ENCODE measurements around the gene BATF3. TPM values are rescaled to one million over a fixed set of nuclear protein-coding genes. Genes with fewer than 3 reads are reported as not detected.

BATF3 gene
- total and polyA plus RNA-seq, 9 of the 15 experiments (the other 6 are each of a cell fraction or from before 2014, with no cell fraction given), result 0.40 to 3.8 (median 2.0) TPM

DNA sequence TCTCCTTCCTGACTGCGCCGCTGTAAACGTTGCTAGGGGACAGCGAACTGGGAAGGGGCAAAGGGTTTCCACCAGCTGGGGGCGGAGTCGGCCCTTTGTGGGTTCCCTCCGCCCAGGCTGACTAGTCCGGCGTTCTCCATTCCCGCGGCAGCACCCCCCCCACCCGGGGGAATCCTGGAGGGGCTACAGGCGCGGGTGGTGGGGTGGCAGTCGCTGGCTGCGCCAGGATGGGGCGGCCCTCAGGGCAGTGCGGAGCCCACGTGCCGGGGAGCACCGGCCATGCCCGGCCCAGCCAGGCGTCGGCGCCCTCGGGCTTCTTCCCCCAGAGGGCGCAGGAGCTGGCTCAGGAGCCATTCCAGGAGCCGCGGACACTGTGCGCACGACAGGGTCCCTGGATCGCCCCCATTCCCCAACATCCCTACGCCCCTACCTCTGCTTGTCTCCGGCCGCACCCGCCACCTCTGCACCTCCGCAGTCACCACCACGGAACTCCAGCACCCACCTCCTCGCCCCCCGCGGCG, 476 bp downstream of the BATF3 start (continued):
- TF ChIP-seq PTRF (tag; IDR thresholded peaks at IDR 0.05), result no peak
- TF ChIP-seq, protein P1, sequence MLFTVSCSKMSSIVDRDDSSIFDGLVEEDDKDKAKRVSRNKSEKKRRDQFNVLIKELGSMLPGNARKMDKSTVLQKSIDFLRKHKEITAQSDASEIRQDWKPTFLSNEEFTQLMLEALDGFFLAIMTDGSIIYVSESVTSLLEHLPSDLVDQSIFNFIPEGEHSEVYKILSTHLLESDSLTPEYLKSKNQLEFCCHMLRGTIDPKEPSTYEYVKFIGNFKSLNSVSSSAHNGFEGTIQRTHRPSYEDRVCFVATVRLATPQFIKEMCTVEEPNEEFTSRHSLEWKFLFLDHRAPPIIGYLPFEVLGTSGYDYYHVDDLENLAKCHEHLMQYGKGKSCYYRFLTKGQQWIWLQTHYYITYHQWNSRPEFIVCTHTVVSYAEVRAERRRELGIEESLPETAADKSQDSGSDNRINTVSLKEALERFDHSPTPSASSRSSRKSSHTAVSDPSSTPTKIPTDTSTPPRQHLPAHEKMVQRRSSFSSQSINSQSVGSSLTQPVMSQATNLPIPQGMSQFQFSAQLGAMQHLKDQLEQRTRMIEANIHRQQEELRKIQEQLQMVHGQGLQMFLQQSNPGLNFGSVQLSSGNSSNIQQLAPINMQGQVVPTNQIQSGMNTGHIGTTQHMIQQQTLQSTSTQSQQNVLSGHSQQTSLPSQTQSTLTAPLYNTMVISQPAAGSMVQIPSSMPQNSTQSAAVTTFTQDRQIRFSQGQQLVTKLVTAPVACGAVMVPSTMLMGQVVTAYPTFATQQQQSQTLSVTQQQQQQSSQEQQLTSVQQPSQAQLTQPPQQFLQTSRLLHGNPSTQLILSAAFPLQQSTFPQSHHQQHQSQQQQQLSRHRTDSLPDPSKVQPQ (CRISPR knock-in tag; IDR thresholded peaks at IDR 0.05; ENCODE audit: borderline replicate concordance), result no peak
- TF ChIP-seq ZNF23 (CRISPR knock-in tag; IDR thresholded peaks at IDR 0.05), result no peak
- peak in 1 of 2 experiments; percentile 40; a peak in 1 of 4 replicates for TF ChIP-seq FOXA3 (CRISPR knock-in tag; conservative IDR thresholded peaks at IDR 0.05 in 1 of 2, IDR thresholded peaks at IDR 0.05 in 1 of 2)
- TF ChIP-seq ZFX (CRISPR knock-in tag; IDR thresholded peaks at IDR 0.05), result peak; percentile 63
- TF ChIP-seq, protein P2, sequence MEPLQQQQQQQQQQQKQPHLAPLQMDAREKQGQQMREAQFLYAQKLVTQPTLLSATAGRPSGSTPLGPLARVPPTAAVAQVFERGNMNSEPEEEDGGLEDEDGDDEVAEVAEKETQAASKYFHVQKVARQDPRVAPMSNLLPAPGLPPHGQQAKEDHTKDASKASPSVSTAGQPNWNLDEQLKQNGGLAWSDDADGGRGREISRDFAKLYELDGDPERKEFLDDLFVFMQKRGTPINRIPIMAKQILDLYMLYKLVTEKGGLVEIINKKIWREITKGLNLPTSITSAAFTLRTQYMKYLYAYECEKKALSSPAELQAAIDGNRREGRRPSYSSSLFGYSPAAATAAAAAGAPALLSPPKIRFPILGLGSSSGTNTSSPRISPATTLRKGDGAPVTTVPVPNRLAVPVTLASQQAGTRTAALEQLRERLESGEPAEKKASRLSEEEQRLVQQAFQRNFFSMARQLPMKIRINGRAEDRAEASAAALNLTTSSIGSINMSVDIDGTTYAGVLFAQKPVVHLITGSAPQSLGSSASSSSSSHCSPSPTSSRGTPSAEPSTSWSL (CRISPR knock-in tag; IDR thresholded peaks at IDR 0.05; ENCODE audit: borderline replicate concordance), result no peak
- no peak for TF ChIP-seq HMG20B (CRISPR knock-in tag; IDR thresholded peaks at IDR 0.05)
- TF ChIP-seq PHTF2 (CRISPR knock-in tag; IDR thresholded peaks at IDR 0.05), result no peak
- TF ChIP-seq BRF1 (IDR thresholded peaks at IDR 0.05; ENCODE audit: borderline replicate concordance, extremely low read depth, insufficient read length), result no peak
- no peak for TF ChIP-seq ZNF785 (CRISPR knock-in tag; IDR thresholded peaks at IDR 0.05)
- TF ChIP-seq ZNF77 (CRISPR knock-in tag; IDR thresholded peaks at IDR 0.05), result no peak
- no peak for TF ChIP-seq BACH1 (tag; IDR thresholded peaks at IDR 0.05)
- TF ChIP-seq ERF (CRISPR knock-in tag; IDR thresholded peaks at IDR 0.05), result peak; percentile 53; the same call in 1 of the 2 replicates
- TF ChIP-seq, protein P3, sequence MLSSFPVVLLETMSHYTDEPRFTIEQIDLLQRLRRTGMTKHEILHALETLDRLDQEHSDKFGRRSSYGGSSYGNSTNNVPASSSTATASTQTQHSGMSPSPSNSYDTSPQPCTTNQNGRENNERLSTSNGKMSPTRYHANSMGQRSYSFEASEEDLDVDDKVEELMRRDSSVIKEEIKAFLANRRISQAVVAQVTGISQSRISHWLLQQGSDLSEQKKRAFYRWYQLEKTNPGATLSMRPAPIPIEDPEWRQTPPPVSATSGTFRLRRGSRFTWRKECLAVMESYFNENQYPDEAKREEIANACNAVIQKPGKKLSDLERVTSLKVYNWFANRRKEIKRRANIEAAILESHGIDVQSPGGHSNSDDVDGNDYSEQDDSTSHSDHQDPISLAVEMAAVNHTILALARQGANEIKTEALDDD (IDR thresholded peaks at IDR 0.05), result no peak
- TF ChIP-seq SAFB2 (IDR thresholded peaks at IDR 0.05; ENCODE audit: borderline replicate concordance, low read depth, low read length, severe bottlenecking), result no peak
- TF ChIP-seq GABPB2 (CRISPR knock-in tag; conservative IDR thresholded peaks at IDR 0.05), result no peak
- TF ChIP-seq ZNF140 (CRISPR knock-in tag; IDR thresholded peaks at IDR 0.05), result no peak
- TF ChIP-seq, protein P4, sequence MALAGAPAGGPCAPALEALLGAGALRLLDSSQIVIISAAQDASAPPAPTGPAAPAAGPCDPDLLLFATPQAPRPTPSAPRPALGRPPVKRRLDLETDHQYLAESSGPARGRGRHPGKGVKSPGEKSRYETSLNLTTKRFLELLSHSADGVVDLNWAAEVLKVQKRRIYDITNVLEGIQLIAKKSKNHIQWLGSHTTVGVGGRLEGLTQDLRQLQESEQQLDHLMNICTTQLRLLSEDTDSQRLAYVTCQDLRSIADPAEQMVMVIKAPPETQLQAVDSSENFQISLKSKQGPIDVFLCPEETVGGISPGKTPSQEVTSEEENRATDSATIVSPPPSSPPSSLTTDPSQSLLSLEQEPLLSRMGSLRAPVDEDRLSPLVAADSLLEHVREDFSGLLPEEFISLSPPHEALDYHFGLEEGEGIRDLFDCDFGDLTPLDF (CRISPR knock-in tag; IDR thresholded peaks at IDR 0.05), result peak; percentile 72; the same call in 1 of the 2 replicates
- no peak for TF ChIP-seq PPARD (CRISPR knock-in tag; IDR thresholded peaks at IDR 0.05)
- TF ChIP-seq NFRKB (IDR thresholded peaks at IDR 0.05; ENCODE audit: low read depth), result no peak
- no peak for TF ChIP-seq SLC30A9 (CRISPR knock-in tag; IDR thresholded peaks at IDR 0.05)
- TF ChIP-seq DDX20 (tag; IDR thresholded peaks at IDR 0.05; ENCODE audit: low read depth), result no peak
- no peak for TF ChIP-seq TCF7L2 (IDR thresholded peaks at IDR 0.05; ENCODE audit: low read depth, low read length)
- TF ChIP-seq HMGN3 (IDR thresholded peaks at IDR 0.05; ENCODE audit: borderline replicate concordance, extremely low read depth, insufficient read length, low read depth, low read length), result no peak
